ENCODE measurements around the gene AGBL4. TPM values are rescaled to one million over a fixed set of nuclear protein-coding genes. Genes with fewer than 3 reads are reported as not detected.

AGBL4 gene
- total RNA-seq, 2 experiments from 2014 or later, result not detected

- Mint-ChIP-seq H3K4me3 (no peak overlapping the region), H3K4me1 (no peaks in the 10 kb centered on the region), H3K27ac (no peak overlapping the region), H3K36me3 (ENCODE audit: low read depth) (no peaks in the 10 kb centered on the region), H3K27me3 (no peaks in the 10 kb centered on the region), H3K9me3 (ENCODE audit: low read depth) (peaks cover 4% of the 10 kb centered on the region)
- DNase-seq (no peak), ATAC-seq (no peak)
- POLR2A ChIA-PET, result no interaction called here
- intact Hi-C loops (cut with DNase I, micrococcal nuclease), result no loop called here
- CTCF ChIA-PET, result no interaction called here
Observed at GRCh38 chr1:49397086-49397485, 626.7 kb downstream of the AGBL4 start.

- DNase-seq (no peak), ATAC-seq (no peak)
- Mint-ChIP-seq H3K4me1 (no peaks in the 10 kb centered on the region), H3K9me3 (ENCODE audit: low read depth) (no peaks in the 10 kb centered on the region), H3K27ac (no peak overlapping the region), H3K36me3 (ENCODE audit: low read depth) (no peaks in the 10 kb centered on the region), H3K4me3 (no peak overlapping the region), H3K27me3 (no peaks in the 10 kb centered on the region)
- POLR2A ChIA-PET, result no interaction called here
- intact Hi-C loops (cut with DNase I, micrococcal nuclease), result no loop called here
- CTCF ChIA-PET, result interaction anchor here (0.6 kb wide), 1 partner anchor 40 kb away, joined by 3 read pairs; no protein-coding TSS in a partner anchor
Observed at GRCh38 chr1:49394200-49394599, 629.6 kb downstream of the AGBL4 start.

- DNase-seq, result no peak
- ATAC-seq, result no peak
- Mint-ChIP-seq H3K9me3 (ENCODE audit: low read depth) (no peaks in the 10 kb centered on the region), H3K27ac (no peak overlapping the region), H3K36me3 (ENCODE audit: low read depth) (no peaks in the 10 kb centered on the region), H3K4me3 (no peak overlapping the region), H3K27me3 (no peaks in the 10 kb centered on the region), H3K4me1 (no peaks in the 10 kb centered on the region)
- intact Hi-C loops (cut with DNase I, micrococcal nuclease), result no loop called here
- CTCF ChIA-PET, result no interaction called here
- POLR2A ChIA-PET, result no interaction called here
Observed at GRCh38 chr1:49389699-49390098, 634.1 kb downstream of the AGBL4 start.

GRCh38 chr1:49364676-49365075, 659.1 kb downstream of the AGBL4 start:
- H3K4me1 Mint-ChIP-seq, result no peaks in the 10 kb centered on the region
- H3K27me3 Mint-ChIP-seq, result no peaks in the 10 kb centered on the region
- ChIA-PET POLR2A (no interaction called here), CTCF (interaction anchor here (0.6 kb wide), 1 partner anchor 64 kb away, joined by 3 read pairs; no protein-coding TSS in a partner anchor)
- H3K36me3 Mint-ChIP-seq (ENCODE audit: low read depth), result no peaks in the 10 kb centered on the region
- no peak overlapping the region for H3K4me3 Mint-ChIP-seq
- no peak for ATAC-seq
- no peak overlapping the region for H3K27ac Mint-ChIP-seq
- H3K9me3 Mint-ChIP-seq (ENCODE audit: low read depth), result no peaks in the 10 kb centered on the region
- intact Hi-C loops (cut with DNase I, micrococcal nuclease), result no loop called here
- no peak for DNase-seq

- CTCF ChIA-PET, result no interaction called here
- no peak for ATAC-seq
- no peak overlapping the region for H3K4me3 Mint-ChIP-seq
Observed at GRCh38 chr1:49363628-49364027, 660.1 kb downstream of the AGBL4 start.

GRCh38 chr1:49358036-49358435, 665.7 kb downstream of the AGBL4 start:
- no peak for ATAC-seq
- H3K27me3 Mint-ChIP-seq, result no peaks in the 10 kb centered on the region
- intact Hi-C loops (cut with DNase I, micrococcal nuclease), result no loop called here
- H3K36me3 Mint-ChIP-seq (ENCODE audit: low read depth), result no peaks in the 10 kb centered on the region
- no peaks in the 10 kb centered on the region for H3K4me1 Mint-ChIP-seq
- DNase-seq, result no peak
- H3K27ac Mint-ChIP-seq, result no peak overlapping the region
- H3K9me3 Mint-ChIP-seq (ENCODE audit: low read depth), result peaks cover 2% of the 10 kb centered on the region
- no peak overlapping the region for H3K4me3 Mint-ChIP-seq
- ChIA-PET POLR2A (no interaction called here), CTCF (no interaction called here)

More at GRCh38 chr1:49363628-49364027, 660.1 kb downstream of the AGBL4 start:
- POLR2A ChIA-PET, result no interaction called here
- no peaks in the 10 kb centered on the region for H3K4me1 Mint-ChIP-seq
- no peak for DNase-seq
- no peaks in the 10 kb centered on the region for H3K36me3 Mint-ChIP-seq (ENCODE audit: low read depth)
- intact Hi-C loops (cut with DNase I, micrococcal nuclease), result no loop called here
- no peaks in the 10 kb centered on the region for H3K27me3 Mint-ChIP-seq
- H3K27ac Mint-ChIP-seq, result no peak overlapping the region
- no peaks in the 10 kb centered on the region for H3K9me3 Mint-ChIP-seq (ENCODE audit: low read depth)

GRCh38 chr1:49356594-49356993, 667.2 kb downstream of the AGBL4 start:
- DNase-seq, result no peak
- no peaks in the 10 kb centered on the region for H3K4me1 Mint-ChIP-seq
- POLR2A ChIA-PET, result no interaction called here
- no peaks in the 10 kb centered on the region for H3K27me3 Mint-ChIP-seq
- intact Hi-C loops (cut with DNase I, micrococcal nuclease), result no loop called here
- H3K9me3 Mint-ChIP-seq (ENCODE audit: low read depth), result peaks cover 2% of the 10 kb centered on the region
- no peaks in the 10 kb centered on the region for H3K36me3 Mint-ChIP-seq (ENCODE audit: low read depth)
- H3K4me3 Mint-ChIP-seq, result no peak overlapping the region
- CTCF ChIA-PET, result no interaction called here
- ATAC-seq, result no peak
- H3K27ac Mint-ChIP-seq, result no peak overlapping the region

GRCh38 chr1:49351768-49352167, 672.0 kb downstream of the AGBL4 start:
- ChIA-PET POLR2A (no interaction called here), CTCF (no interaction called here)
- intact Hi-C loops (cut with DNase I, micrococcal nuclease), result no loop called here
- Mint-ChIP-seq H3K36me3 (ENCODE audit: low read depth) (no peaks in the 10 kb centered on the region), H3K9me3 (ENCODE audit: low read depth) (no peaks in the 10 kb centered on the region), H3K4me3 (no peak overlapping the region), H3K27ac (no peak overlapping the region), H3K27me3 (no peaks in the 10 kb centered on the region), H3K4me1 (no peaks in the 10 kb centered on the region)
- ATAC-seq, result no peak
- DNase-seq, result no peak

- Mint-ChIP-seq H3K4me1 (no peaks in the 10 kb centered on the region), H3K9me3 (ENCODE audit: low read depth) (peaks cover 5% of the 10 kb centered on the region), H3K36me3 (ENCODE audit: low read depth) (no peaks in the 10 kb centered on the region), H3K27me3 (no peaks in the 10 kb centered on the region), H3K27ac (no peak overlapping the region), H3K4me3 (no peak overlapping the region)
- intact Hi-C loops (cut with DNase I, micrococcal nuclease), result no loop called here
- POLR2A ChIA-PET, result no interaction called here
- CTCF ChIA-PET, result no interaction called here
- no peak for DNase-seq
- no peak for ATAC-seq
Observed at GRCh38 chr1:49346767-49347349, 676.9 kb downstream of the AGBL4 start.

GRCh38 chr1:49340576-49340975, 683.2 kb downstream of the AGBL4 start:
- ATAC-seq, result no peak
- ChIA-PET CTCF (no interaction called here), POLR2A (no interaction called here)
- intact Hi-C loops (cut with DNase I, micrococcal nuclease), result no loop called here
- no peak for DNase-seq
- Mint-ChIP-seq H3K4me1 (no peaks in the 10 kb centered on the region), H3K9me3 (ENCODE audit: low read depth) (peaks cover 5% of the 10 kb centered on the region), H3K36me3 (ENCODE audit: low read depth) (no peaks in the 10 kb centered on the region), H3K4me3 (no peak overlapping the region), H3K27ac (no peak overlapping the region), H3K27me3 (no peaks in the 10 kb centered on the region)

GRCh38 chr1:49339043-49339442, 684.7 kb downstream of the AGBL4 start:
- POLR2A ChIA-PET, result no interaction called here
- Mint-ChIP-seq H3K9me3 (ENCODE audit: low read depth) (no peaks in the 10 kb centered on the region), H3K4me3 (no peak overlapping the region), H3K36me3 (ENCODE audit: low read depth) (no peaks in the 10 kb centered on the region), H3K4me1 (no peaks in the 10 kb centered on the region), H3K27ac (no peak overlapping the region), H3K27me3 (no peaks in the 10 kb centered on the region)
- ATAC-seq (no peak), DNase-seq (no peak)
- CTCF ChIA-PET, result no interaction called here
- intact Hi-C loops (cut with DNase I, micrococcal nuclease), result no loop called here

GRCh38 chr1:49337251-49337650, 686.5 kb downstream of the AGBL4 start:
- Mint-ChIP-seq H3K4me1 (no peaks in the 10 kb centered on the region), H3K4me3 (no peak overlapping the region), H3K9me3 (ENCODE audit: low read depth) (no peaks in the 10 kb centered on the region), H3K36me3 (ENCODE audit: low read depth) (no peaks in the 10 kb centered on the region), H3K27me3 (no peaks in the 10 kb centered on the region), H3K27ac (no peak overlapping the region)
- POLR2A ChIA-PET, result no interaction called here
- intact Hi-C loops (cut with DNase I, micrococcal nuclease), result no loop called here
- CTCF ChIA-PET, result interaction anchor here (0.6 kb wide), 1 partner anchor 489 kb away, joined by 3 read pairs; no protein-coding TSS in a partner anchor
- no peak for ATAC-seq
- DNase-seq, result no peak

GRCh38 chr1:49333906-49334305, 689.8 kb downstream of the AGBL4 start:
- Mint-ChIP-seq H3K4me3 (no peak overlapping the region), H3K36me3 (ENCODE audit: low read depth) (no peaks in the 10 kb centered on the region), H3K27ac (no peak overlapping the region), H3K4me1 (no peaks in the 10 kb centered on the region), H3K9me3 (ENCODE audit: low read depth) (no peaks in the 10 kb centered on the region), H3K27me3 (no peaks in the 10 kb centered on the region)
- DNase-seq (no peak), ATAC-seq (no peak)
- intact Hi-C loops (cut with DNase I, micrococcal nuclease), result no loop called here
- ChIA-PET POLR2A (no interaction called here), CTCF (no interaction called here)

Data from activated CD4-positive, alpha-beta T cell treated with anti-CD3 and anti-CD28 coated beads for 36 hours (primary cell).